Esophagus muscularis mucosa (tissue), 3 donors: Measurements from ENCODE around the gene BDKRB1.

ENCODE experiments used
- POLR2A ChIP-seq: fragments of 450-650 bp; IDR thresholded peaks from one replicate; pipeline ENCODE4 v1.6.1; 2017; ENCODE audit warnings: antibody characterized with exemption, moderate library complexity, mild to moderate bottlenecking, low read depth
- POLR2AphosphoS5 ChIP-seq, 2 donors: sonication (generic); formaldehyde crosslinking; IDR thresholded peaks; one replicate each; pipeline ENCODE4 v1.6.1; 2017; ENCODE audit warnings: antibody characterized with exemption in 2 of 2
- TF ChIP-seq, protein P1 (sequence below), 3 experiments: fragments of 200-600 bp in 2 of 3; fragments of 450-650 bp in 1 of 3; sonication (generic) in 2 of 3; IDR thresholded peaks; one replicate each; pipeline ENCODE4 v1.5.1; 2017 to 2019; ENCODE audit warnings: antibody characterized with exemption in 3 of 3, mild to moderate bottlenecking in 2 of 3, moderate library complexity in 1 of 3

- TF ChIP-seq, protein P1, sequence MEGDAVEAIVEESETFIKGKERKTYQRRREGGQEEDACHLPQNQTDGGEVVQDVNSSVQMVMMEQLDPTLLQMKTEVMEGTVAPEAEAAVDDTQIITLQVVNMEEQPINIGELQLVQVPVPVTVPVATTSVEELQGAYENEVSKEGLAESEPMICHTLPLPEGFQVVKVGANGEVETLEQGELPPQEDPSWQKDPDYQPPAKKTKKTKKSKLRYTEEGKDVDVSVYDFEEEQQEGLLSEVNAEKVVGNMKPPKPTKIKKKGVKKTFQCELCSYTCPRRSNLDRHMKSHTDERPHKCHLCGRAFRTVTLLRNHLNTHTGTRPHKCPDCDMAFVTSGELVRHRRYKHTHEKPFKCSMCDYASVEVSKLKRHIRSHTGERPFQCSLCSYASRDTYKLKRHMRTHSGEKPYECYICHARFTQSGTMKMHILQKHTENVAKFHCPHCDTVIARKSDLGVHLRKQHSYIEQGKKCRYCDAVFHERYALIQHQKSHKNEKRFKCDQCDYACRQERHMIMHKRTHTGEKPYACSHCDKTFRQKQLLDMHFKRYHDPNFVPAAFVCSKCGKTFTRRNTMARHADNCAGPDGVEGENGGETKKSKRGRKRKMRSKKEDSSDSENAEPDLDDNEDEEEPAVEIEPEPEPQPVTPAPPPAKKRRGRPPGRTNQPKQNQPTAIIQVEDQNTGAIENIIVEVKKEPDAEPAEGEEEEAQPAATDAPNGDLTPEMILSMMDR (IDR thresholded peaks at IDR 0.05): no peak
- TF ChIP-seq POLR2A (no peak), POLR2AphosphoS5 (IDR thresholded peaks at IDR 0.05) (no peak)
These were observed 10.1 kb upstream of the BDKRB1 start for GRCh38 chr14:96245710-96246538.
